HEK293T (cell line): Measurements from ENCODE around the gene BMP2K.

Experiments used
- CTCF ChIA-PET: fragments of 350-600 bp; formaldehyde crosslinking; extraction: SDS; loops from one replicate; lab custom pipeline; 2021; ENCODE audit warnings: antibody characterized with exemption, inconsistent platforms; lab: Yijun Ruan, JAX
- POLR2A ChIA-PET: fragments of 350-600 bp; formaldehyde crosslinking; extraction: SDS; loops from one replicate; lab custom pipeline; 2020; ENCODE audit warnings: antibody characterized with exemption, inconsistent platforms; lab: Yijun Ruan, JAX
- DNase-seq: peaks from one replicate; pipeline ENCODE4 v3.0.0; 2012; ENCODE audit warnings: mixed read lengths; ENCODE audit errors: extremely low spot score
- ARNT ChIP-seq: fragments of 450-650 bp; IDR thresholded peaks from 2 replicates; pipeline ENCODE4 v1.6.1; 2017; ENCODE audit warnings: mild to moderate bottlenecking
- BHLHE40 ChIP-seq: fragments of 450-650 bp; IDR thresholded peaks from 2 replicates; pipeline ENCODE4 v1.6.1; 2016; ENCODE audit warnings: mild to moderate bottlenecking, moderate library complexity, borderline replicate concordance
- CTBP1 ChIP-seq: fragments of 450-650 bp; IDR thresholded peaks from 2 replicates; pipeline ENCODE4 v1.6.1; 2016; ENCODE audit warnings: borderline replicate concordance
- ELF4 ChIP-seq: fragments of 450-650 bp; IDR thresholded peaks from 2 replicates; pipeline ENCODE4 v1.6.1; 2017; ENCODE audit warnings: antibody characterized with exemption
- FOXA1 ChIP-seq: fragments of 450-650 bp; IDR thresholded peaks from 2 replicates; pipeline ENCODE4 v1.6.1; 2016; ENCODE audit warnings: mild to moderate bottlenecking
- FOXK2 ChIP-seq: fragments of 450-650 bp; IDR thresholded peaks from 2 replicates; pipeline ENCODE4 v1.6.1; 2016; ENCODE audit warnings: mild to moderate bottlenecking
- FOXM1 ChIP-seq: fragments of 450-650 bp; IDR thresholded peaks from 2 replicates; pipeline ENCODE4 v1.6.1; 2017; ENCODE audit warnings: mild to moderate bottlenecking, borderline replicate concordance
- HDGF ChIP-seq: fragments of 450-650 bp; IDR thresholded peaks from 2 replicates; pipeline ENCODE4 v1.6.1; 2017; ENCODE audit warnings: antibody characterized with exemption, borderline replicate concordance
- L3MBTL2 ChIP-seq: fragments of 450-650 bp; conservative IDR thresholded peaks from 2 replicates; pipeline ENCODE4 v1.6.1; 2016; ENCODE audit warnings: mild to moderate bottlenecking
- LEF1 ChIP-seq: fragments of 450-650 bp; IDR thresholded peaks from 2 replicates; pipeline ENCODE4 v1.6.1; 2017; ENCODE audit warnings: mild to moderate bottlenecking, borderline replicate concordance
- NFRKB ChIP-seq: fragments of 450-650 bp; IDR thresholded peaks from 2 replicates; pipeline ENCODE4 v1.6.1; 2016; ENCODE audit warnings: mild to moderate bottlenecking, moderate library complexity
- SP1 ChIP-seq: fragments of 450-650 bp; IDR thresholded peaks from 2 replicates; pipeline ENCODE4 v1.6.1; 2017
- SUZ12 ChIP-seq: fragments of 450-650 bp; IDR thresholded peaks from 2 replicates; pipeline ENCODE4 v1.6.1; 2016; ENCODE audit warnings: mild to moderate bottlenecking
- TARDBP ChIP-seq: fragments of 450-650 bp; IDR thresholded peaks from 2 replicates; pipeline ENCODE4 v1.6.1; 2016
- ZNF384 ChIP-seq: fragments of 450-650 bp; IDR thresholded peaks from 2 replicates; pipeline ENCODE4 v1.6.1; 2016
- TF ChIP-seq, protein P1 (sequence below): fragments of 450-650 bp; IDR thresholded peaks from 2 replicates; pipeline ENCODE4 v1.6.1; 2016

Gene BMP2K

DNA sequence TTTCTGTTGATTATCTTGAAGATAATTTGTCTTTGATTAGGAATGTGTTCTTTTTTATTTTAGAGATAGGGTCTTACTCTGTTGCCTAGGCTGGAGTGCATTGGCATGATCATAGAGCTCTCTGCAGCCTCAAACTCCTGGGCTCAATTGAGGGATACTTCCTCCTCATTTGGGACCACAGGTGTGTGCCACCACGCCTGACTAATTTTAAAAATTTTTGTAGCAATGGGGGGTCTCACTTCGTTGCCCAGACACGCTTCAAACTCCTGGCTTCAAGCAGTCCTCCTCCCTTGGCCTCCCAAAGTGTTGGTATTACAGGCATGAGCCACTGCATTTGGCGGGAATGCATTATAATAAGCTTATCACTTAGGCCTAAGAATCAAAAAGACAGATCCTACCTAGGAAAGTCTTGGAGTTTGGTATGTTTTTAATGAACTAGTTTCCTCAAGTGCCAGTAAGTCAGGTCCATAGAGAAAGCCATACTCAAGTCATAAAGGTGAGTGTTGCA, 21.7 kb downstream of the BMP2K start:
- POLR2A ChIA-PET: no interaction called here
- CTCF ChIA-PET: no interaction called here
- TF ChIP-seq BHLHE40: no peak
- DNase-seq: no peak

- no peak for DNase-seq
- ChIA-PET POLR2A (no interaction called here), CTCF (interaction anchor here (1.3 kb wide), 1 partner anchor 10 kb away, joined by 3 read pairs; no protein-coding TSS in a partner anchor)
- TF ChIP-seq ELF4: no peak
- no peak for TF ChIP-seq L3MBTL2
Measured at GRCh38 chr4:78799551-78800495, 23.7 kb downstream of the BMP2K start.

GRCh38 chr4:78800965-78801364, 24.8 kb downstream of the BMP2K start:
- CTCF ChIA-PET: interaction anchor here (0.6 to 1.3 kb wide), 3 partner anchors 9 to 741 kb away, joined by 3 read pairs; no protein-coding TSS in a partner anchor

DNA sequence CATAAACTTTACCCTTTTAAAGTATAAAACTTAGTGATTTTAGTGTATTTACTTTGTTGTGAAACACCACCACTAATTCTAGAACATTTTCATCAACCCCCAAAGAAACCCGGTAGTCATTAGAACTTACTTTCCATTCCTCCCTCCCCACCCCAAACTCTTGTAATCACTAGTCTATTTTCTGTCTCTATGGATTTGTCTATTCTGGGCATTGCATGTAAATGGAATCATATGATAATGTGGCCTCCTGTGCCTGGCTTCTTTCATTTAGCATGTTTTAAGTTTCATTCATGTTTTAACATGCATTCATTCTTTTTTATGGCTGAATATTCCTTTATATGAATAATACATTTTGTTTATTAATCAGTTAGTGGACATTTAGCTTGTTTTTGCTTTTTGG, 27.8 kb downstream of the BMP2K start:
- ChIA-PET POLR2A (no interaction called here), CTCF (no interaction called here)
- DNase-seq: no peak
- TF ChIP-seq CTBP1 (no peak), ELF4 (no peak), FOXM1 (no peak), FOXK2 (no peak), BHLHE40 (no peak), L3MBTL2 (no peak)
- TF ChIP-seq, protein P1, sequence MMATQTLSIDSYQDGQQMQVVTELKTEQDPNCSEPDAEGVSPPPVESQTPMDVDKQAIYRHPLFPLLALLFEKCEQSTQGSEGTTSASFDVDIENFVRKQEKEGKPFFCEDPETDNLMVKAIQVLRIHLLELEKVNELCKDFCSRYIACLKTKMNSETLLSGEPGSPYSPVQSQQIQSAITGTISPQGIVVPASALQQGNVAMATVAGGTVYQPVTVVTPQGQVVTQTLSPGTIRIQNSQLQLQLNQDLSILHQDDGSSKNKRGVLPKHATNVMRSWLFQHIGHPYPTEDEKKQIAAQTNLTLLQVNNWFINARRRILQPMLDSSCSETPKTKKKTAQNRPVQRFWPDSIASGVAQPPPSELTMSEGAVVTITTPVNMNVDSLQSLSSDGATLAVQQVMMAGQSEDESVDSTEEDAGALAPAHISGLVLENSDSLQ: no peak

More at GRCh38 chr4:78800965-78801364, 24.8 kb downstream of the BMP2K start:
- no peak for DNase-seq
- TF ChIP-seq, protein P1: no peak
- TF ChIP-seq BHLHE40: no peak
- TF ChIP-seq FOXK2: no peak
- no peak for TF ChIP-seq TARDBP
- no peak for TF ChIP-seq L3MBTL2
- TF ChIP-seq ELF4: no peak
- TF ChIP-seq SP1: no peak
- no peak for TF ChIP-seq SUZ12
- POLR2A ChIA-PET: interaction anchor here (1.2 kb wide), 1 partner anchor 24 kb away, joined by 3 read pairs; no protein-coding TSS in a partner anchor

GRCh38 chr4:78806943-78807460, 30.9 kb downstream of the BMP2K start:
- CTCF ChIA-PET: no interaction called here
- TF ChIP-seq, protein P1: no peak
- TF ChIP-seq L3MBTL2 (no peak), SP1 (no peak), TARDBP (no peak), LEF1 (no peak), ZNF384 (no peak), BHLHE40 (no peak), ARNT (no peak), FOXM1 (no peak), CTBP1 (no peak), SUZ12 (no peak), HDGF (no peak), ELF4 (no peak), NFRKB (no peak), FOXA1 (no peak), FOXK2 (no peak)
- DNase-seq: no peak
- POLR2A ChIA-PET: no interaction called here

- CTCF ChIA-PET: no interaction called here
- TF ChIP-seq NFRKB: no peak
- TF ChIP-seq FOXM1: no peak
- TF ChIP-seq ELF4: no peak
- TF ChIP-seq BHLHE40: no peak
- no peak for TF ChIP-seq L3MBTL2
- no peak for TF ChIP-seq LEF1
- POLR2A ChIA-PET: no interaction called here
- DNase-seq: no peak
Measured at GRCh38 chr4:78809295-78809694, 33.1 kb downstream of the BMP2K start.
